LHCN-M2 (cell line): ENCODE data around the gene SSX7. TPM values are rescaled to one million over a fixed set of nuclear protein-coding genes. Genes with fewer than 3 reads are reported as not detected.
"Not testable (repeated sequence)": the region's sequence is repeated elsewhere in the genome, so short reads cannot be mapped to it uniquely, and the experiment has no call there.

Experiments used
- DNase-seq: peaks from one replicate; pipeline ENCODE4 v3.0.0-alpha.2; 2012; ENCODE audit warnings: low read depth
- polyA plus RNA-seq: library from polyadenylated mRNA; unstranded; fragments of >200 nt; gene quantifications from one replicate; pipeline ENCODE4 v1.2.1, GENCODE V29; 2012; ENCODE audit warnings: missing spikeins
- total RNA-seq: library from RNA; depleted of rRNA; stranded (reverse); fragments of >200 nt; gene quantifications from 2 replicates; pipeline ENCODE4 v1.2.3, GENCODE V29; 2014; rRNA removed

SSX7 gene, protein sequence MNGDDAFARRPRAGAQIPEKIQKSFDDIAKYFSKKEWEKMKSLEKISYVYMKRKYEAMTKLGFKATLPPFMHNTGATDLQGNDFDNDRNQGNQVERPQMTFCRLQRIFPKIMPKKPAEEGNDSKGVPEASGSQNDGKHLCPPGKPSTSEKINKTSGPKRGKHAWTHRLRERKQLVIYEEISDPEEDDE
- not detected in 2 replicates for total RNA-seq
- not detected for polyA plus RNA-seq

- DNase-seq: not testable (repeated sequence)
Measured at GRCh38 chrX:52654800-52655199, at the start of gene SSX7. Gene SSX7, minus strand, starts transcription at chrX:52654900. Its CDS starts 1,428 bp downstream, at chrX:52653472.

GRCh38 chrX:52692034-52692433 lies 37.3 kb upstream of the SSX7 start:
- not testable (repeated sequence) for DNase-seq

- not testable (repeated sequence) for DNase-seq
Measured at GRCh38 chrX:52662218-52662617, 7.5 kb upstream of the SSX7 start.

GRCh38 chrX:52655475-52655874 lies 775 bp upstream of the SSX7 start:
- not testable (repeated sequence) for DNase-seq

DNA sequence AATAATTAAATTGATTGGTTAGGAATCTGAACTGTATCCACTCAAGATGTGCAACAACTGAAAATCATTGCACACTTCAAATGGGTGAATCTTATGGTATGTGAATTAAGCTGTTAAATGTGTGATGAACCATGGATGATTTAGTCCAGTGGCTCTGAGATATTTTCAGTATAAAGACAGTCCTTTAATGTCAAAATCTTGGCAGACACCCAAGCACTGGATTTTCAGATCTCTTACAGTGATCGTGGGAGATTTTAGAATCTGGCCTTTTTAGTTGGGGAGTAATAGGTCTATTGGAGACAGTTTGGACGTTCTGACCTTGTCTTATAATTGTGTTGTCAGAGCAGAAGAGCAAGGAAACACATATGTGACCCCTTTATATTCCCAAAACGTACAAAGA lies 4.0 kb downstream of the SSX7 start:
- not testable (repeated sequence) for DNase-seq

DNA sequence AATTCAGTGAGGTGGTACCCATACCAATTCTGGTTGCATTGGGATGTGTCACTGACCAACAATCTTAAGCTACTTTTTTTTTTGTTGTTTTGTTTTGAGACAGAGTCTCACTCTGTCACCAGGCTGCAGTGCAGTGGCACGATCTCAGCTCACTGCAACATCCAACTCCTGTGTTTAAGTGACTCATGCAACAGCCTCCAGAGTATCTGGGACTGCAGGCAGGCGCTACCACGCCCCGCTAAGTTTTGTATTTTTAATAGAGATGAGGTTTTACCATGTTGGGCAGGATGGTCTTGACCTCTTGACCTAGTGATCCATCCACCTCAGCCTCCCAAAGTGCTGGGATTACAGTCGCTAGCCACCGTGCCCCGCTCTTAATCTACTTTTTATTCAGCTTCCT lies 5.7 kb downstream of the SSX7 start:
- not testable (repeated sequence) for DNase-seq

DNA sequence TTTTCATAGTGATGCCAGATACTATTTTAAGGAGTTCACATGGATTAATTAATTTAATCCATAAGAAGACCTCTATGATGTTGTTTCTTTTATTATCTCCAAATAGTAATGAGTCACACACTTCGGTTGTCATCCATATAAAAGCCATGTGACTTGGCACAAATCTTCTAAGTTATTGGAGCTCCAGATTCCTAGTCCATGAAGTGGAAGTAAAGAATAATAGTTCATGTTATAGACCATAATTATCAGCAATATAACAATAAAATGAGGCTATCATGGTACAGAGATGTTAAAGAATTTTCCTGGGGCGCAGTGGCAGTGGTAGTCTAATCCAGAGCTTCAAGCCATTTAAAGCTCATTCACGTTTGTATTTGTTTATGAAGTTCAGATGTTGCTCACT lies 26.2 kb downstream of the SSX7 start:
- DNase-seq: not testable (repeated sequence)

DNA sequence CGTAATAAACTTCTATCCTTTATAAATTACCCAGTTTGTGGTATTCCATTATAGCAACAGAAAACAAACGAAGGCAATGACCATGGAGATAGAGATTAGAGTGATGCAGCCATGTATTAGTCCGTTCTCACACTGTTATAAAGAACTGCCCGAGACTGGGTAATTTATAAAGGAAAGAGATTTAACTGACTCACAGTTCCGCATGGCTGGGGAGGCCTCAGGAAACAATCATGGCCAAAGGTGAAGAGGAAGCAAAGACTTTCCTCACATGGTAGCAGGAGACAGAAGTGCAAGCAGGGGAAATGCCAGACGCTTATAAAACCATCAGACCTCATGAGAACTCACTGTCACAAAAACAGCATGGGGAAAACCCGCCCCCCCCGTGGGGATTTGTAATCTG lies 34.0 kb downstream of the SSX7 start:
- DNase-seq: not testable (repeated sequence)

- no peak for DNase-seq
Measured at GRCh38 chrX:52608961-52609360, 45.7 kb downstream of the SSX7 start.

DNA sequence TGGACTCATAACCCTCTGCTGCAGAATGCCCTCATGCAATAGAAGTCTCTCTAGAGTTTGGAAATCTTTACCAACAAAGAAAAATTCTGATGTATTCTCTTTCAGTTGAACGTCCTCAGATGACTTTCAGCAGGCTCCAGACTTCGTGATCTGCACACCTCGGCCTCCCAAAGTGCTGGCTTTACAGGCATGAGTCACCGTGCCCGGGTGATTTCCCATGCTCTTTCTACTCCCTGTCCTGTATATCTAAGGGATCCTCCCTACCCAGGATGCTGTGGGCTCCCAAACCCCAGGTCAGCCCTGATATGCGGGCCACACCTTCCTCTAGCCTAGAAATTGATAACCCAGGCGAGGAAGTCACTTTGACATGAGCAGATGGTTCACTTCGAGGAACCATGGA lies 51.5 kb downstream of the SSX7 start:
- DNase-seq: not testable (repeated sequence)

GRCh38 chrX:52598886-52599285 lies 55.8 kb downstream of the SSX7 start:
- DNase-seq: no peak

DNA sequence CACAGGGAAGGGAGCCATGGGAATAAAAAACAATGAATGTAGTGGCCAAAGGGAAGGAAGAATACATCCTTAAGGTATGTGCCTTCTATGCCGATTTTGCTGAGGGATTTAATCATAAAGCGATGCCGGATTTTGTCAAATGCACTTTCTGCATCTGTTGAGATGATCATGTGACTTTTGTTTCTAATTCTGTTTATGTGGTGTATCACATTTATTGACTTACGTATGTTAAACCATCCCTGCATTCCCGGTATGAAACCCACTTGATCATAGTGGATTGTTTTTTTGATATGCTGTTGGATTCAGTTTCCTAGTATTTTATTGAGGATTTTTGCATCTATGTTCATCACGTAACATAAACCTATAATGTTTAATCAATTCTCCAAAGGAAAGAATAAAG lies 60.0 kb downstream of the SSX7 start:
- no peak for DNase-seq

Other genes starting within 250 kb of the SSX7 start
- not detected in 2 replicates for gene XAGE1A, start 159.1 kb downstream of the SSX7 start, total RNA-seq
- not detected in 2 replicates for gene XAGE1B, start 137.8 kb downstream of the SSX7 start, total RNA-seq
- gene SSX2, start 52.3 kb upstream of the SSX7 start, total RNA-seq: not detected in 2 replicates
- gene SSX2B, start 96.4 kb upstream of the SSX7 start, total RNA-seq: not detected in 2 replicates
- not detected in 2 replicates for gene SPANXN5, start 142.5 kb upstream of the SSX7 start, total RNA-seq
- not detected in 2 replicates for gene XAGE5, start 156.4 kb upstream of the SSX7 start, total RNA-seq
- gene XAGE3, start 213.2 kb upstream of the SSX7 start, total RNA-seq: not detected in 2 replicates
- 36.2 and 40.1 TPM in 2 replicates for gene FAM156B, start 242.4 kb upstream of the SSX7 start, total RNA-seq